Measurements from ENCODE around the gene HTT.

DNA sequence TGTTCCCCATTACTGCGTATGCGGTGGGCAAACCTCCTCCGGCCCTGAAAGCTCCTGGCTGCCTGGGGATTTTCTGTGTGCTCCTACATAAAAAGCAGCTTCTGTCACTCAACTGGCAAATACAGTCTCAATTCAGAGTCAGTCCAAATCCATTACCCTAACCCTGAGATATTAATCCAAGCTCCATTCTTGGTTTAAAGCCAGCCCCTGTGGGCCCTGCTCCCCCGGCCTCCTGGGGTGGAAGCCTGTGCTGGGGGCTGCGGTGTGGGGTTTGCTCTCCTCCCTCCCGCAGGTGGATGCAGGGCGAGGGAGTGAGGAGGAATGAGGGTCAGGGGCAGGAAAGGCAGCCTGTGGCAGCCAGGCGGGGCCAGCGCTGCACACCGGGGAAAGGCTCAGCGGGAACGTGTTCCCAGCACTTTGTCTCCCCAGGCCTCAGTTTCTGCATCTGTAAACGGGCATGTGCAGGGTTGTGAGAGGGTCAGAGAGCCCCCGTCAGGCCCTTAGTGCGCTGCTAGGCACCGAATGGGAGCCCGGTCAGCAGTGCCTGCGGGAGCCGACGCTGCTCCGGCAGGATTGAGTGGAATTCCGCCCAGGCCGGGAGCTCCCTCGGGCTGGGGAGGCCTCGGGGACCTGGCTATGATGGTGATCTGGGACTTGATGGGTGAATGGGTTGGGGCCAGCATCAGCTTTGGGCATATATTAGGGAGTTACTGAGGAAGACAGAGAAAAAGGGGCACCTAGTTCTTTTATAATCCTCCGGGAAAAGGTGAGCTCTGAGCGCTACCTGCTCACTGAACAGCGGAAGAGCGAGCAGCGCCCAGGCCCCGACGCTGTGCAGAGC lies 212.1 kb downstream of the HTT start:
- TF ChIP-seq, protein P1, sequence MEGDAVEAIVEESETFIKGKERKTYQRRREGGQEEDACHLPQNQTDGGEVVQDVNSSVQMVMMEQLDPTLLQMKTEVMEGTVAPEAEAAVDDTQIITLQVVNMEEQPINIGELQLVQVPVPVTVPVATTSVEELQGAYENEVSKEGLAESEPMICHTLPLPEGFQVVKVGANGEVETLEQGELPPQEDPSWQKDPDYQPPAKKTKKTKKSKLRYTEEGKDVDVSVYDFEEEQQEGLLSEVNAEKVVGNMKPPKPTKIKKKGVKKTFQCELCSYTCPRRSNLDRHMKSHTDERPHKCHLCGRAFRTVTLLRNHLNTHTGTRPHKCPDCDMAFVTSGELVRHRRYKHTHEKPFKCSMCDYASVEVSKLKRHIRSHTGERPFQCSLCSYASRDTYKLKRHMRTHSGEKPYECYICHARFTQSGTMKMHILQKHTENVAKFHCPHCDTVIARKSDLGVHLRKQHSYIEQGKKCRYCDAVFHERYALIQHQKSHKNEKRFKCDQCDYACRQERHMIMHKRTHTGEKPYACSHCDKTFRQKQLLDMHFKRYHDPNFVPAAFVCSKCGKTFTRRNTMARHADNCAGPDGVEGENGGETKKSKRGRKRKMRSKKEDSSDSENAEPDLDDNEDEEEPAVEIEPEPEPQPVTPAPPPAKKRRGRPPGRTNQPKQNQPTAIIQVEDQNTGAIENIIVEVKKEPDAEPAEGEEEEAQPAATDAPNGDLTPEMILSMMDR (IDR thresholded peaks at IDR 0.05; ENCODE audit: low read length), result no peak
- no peak for TF ChIP-seq EZH2 (optimal IDR thresholded peaks at IDR 0.05; ENCODE audit: low read depth, low read length)
